GM20431 (cell line): ENCODE results near the gene NCKAP5.

Experiments used
- in situ Hi-C: fragments of 300-500 bp; cut with MseI, MboI; formaldehyde crosslinking; loops from one replicate; pipeline ENCODE4 v1.15.0; 2020; ENCODE audit warnings: low sequenced_read_pairs; ENCODE audit not compliant: unreplicated experiment

NCKAP5 gene

GRCh38 chr2:133012847-133013734 lies 555.2 kb downstream of the NCKAP5 start:
- in situ Hi-C loops, result no loop called here

GRCh38 chr2:133004623-133005022 lies 563.6 kb downstream of the NCKAP5 start:
- in situ Hi-C loops, result no loop called here

DNA sequence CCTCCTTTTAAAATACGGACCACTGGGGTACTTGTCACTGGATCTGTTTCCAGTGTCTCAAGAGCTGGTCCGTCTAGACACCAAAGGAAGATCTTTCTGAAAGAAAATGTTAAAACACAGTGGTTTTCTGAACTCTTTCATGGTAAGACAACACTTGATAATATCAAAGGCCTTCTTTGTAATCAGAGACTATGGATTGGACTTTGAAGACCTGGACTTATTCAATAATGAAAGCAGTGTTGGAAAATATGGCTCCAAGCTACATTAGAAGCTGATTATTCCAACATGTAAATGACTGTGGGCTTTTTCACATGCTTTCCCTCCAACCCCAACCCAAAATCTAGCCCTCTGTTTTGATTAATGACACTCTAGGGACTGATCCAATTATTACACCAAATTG lies 568.8 kb downstream of the NCKAP5 start:
- in situ Hi-C loops, result no loop called here

DNA sequence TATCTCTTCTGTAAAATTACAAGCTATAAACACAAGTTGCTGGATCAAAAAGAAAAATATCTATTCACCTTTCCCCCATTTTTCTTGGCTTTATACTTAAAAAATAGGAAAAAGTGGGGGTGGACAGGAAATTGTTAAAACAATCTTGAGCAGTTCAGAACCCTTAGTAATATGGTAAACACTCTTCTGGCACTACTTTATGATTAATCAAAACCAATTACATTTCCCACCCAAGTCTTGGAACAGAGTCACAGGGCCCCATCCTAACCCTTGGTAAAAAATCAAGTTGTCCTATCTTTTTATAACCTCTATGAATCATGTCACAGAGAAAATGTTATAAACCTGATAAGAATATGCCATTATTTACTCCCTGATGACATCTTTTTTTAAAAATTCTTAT lies 570.0 kb downstream of the NCKAP5 start:
- in situ Hi-C loops, result no loop called here

DNA sequence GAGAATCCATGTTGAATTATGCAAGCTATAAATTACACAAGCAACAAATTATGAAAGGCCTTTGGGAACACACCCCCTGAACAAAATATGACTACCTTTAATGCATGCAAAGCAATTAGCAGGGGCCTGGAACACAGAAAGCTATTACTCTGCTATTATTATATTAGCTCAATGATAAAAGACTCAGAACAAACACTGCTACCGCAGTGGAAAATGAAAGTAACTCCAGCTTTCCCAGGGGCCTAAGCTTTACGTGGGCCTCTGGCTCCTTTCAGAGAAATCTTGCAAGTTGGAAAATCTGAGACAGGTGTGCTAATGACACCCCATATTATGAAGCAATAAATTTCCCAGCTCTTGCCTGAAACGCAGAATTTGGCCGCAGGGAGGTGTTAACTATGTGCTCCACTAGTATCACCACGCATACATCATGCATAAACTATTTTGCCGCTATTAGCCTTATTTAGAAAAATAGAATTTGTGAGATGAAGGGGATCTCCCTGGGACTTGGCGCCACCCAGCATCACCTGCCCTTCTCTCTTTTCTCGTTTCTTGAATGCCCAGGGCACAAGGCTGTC lies 576.7 kb downstream of the NCKAP5 start:
- in situ Hi-C loops, result no loop called here

GRCh38 chr2:132984731-132985130 lies 583.5 kb downstream of the NCKAP5 start:
- in situ Hi-C loops, result no loop called here

DNA sequence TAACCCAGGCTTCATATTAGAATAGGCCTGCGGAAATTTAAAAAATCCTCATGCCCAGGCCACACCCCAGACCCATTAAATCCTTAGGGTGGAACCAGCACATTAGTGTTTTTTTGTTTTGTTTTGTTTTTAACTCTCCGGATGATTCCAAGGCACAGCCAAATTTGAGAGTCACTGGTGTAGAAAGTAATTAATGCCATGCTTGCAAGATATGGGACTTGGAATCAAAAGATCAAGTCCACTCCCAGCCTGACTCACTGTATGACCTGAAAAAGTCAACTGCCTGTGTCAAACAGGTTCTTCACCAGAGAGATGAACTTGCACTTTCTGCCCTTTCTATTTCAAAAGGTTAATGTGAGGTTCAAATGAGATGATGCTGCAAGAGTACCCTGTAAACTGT lies 588.0 kb downstream of the NCKAP5 start:
- in situ Hi-C loops, result no loop called here

DNA sequence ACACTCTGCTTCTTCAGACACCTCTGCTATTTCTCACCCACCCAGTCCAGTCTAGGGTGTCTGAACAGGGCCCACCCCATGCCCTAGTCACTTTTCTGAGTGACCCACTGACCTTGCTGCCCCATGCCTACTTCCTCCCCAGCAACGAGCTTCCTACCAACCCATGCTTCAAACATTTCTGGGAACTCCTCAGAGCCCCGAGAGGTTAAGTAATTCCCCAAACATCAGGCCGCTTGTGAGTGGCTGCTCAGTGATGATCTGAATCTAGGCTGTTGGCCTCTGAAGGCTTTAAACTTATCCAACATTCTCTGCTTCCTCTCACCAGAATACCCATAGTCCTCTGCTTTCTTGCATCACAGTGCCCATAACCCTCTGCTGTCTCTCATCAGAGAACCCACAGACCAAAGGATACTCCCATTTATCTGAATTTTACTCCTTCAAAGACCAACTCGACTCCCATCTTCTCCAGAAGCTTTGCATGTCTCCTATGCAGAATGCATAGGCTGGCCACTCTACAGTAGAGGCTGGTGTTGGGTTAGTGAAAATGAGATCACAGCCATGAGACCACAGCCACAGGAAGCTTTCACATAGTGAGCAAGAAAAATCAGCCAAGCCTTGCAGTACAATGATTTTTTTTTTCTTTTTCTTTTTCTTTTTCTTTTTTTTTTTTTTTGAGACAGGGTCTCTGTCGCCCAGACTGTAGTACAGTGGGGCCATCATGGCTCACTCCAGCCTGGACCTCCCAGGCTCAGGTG lies 588.7 kb downstream of the NCKAP5 start:
- in situ Hi-C loops, result no loop called here

GRCh38 chr2:132978840-132979239 lies 589.4 kb downstream of the NCKAP5 start:
- in situ Hi-C loops, result no loop called here

GRCh38 chr2:132977812-132978529 lies 590.3 kb downstream of the NCKAP5 start:
- in situ Hi-C loops, result no loop called here

DNA sequence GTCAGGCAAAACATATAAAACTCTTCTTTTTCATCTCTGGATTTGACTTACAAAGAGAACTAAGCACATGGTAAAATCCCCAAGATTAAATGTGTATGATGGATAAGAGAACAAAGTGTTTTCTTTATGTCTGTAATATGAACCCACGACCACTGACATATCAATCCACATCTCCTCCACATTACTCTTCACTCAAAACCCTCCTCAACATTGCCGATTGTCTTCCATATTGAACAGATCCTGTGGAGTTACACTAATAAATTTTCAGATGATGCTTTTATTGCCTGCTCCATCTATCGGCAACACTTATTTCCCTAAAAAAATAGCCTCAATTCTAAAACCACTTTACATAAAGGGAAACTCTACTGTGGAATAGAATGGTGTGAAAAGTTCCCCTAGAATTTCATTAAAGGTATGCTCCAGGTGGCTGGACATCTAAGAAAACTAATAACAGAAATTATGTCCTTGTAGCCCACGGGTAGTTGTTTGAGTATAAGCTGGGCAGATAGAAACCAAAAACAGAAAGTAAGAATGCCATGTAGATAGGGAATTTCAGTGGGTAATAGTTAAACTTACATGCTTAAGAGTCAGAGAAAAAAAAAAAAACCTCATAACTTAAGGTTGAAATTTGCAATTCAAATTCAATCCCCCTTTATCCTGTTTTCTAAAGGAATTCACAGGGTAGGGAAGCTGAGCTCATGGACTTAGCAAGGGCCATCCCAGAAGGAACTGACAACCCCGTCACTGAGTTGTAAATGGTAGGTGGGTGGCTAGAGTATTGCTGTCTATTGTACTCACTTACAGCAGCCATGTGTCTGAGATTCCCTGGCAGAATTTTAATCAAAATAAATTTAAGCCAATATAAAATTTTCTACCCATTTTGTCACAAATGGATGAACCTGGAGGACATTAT lies 592.8 kb downstream of the NCKAP5 start:
- in situ Hi-C loops, result no loop called here

DNA sequence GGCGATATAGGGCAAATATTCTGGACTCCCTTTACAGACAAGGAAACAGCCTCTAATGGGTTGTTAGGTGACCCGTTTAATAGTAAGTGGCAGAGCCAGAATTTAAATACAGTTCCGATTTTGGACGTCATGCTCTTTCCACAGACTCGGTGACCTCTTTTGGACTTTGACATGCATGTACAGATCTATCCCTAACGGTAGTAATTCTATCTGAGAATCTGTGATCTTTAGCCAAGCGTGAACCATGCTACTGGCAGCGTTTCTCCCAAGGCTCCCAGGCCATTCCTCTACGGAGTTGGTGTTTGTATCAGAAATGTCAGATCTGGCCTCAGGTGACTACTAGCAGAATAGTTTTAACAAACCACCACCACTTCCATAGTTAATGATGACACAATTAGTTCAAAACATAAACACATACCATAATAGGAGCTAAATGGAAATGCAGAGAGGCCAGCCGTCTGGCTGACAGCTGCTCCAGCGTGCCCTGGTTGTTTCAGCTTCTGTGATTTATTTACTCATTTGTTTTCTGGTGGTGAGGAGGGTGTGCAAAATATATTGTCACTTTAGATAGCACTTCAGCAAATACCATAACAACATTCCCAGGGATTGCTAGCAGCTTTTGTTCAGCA lies 593.7 kb downstream of the NCKAP5 start:
- in situ Hi-C loops, result no loop called here

- in situ Hi-C loops, result no loop called here
Measured at GRCh38 chr2:132971310-132972061, 596.8 kb downstream of the NCKAP5 start.

- in situ Hi-C loops, result no loop called here
Measured at GRCh38 chr2:132969371-132969985, 598.8 kb downstream of the NCKAP5 start.

- in situ Hi-C loops, result no loop called here
Measured at GRCh38 chr2:132965460-132965859, 602.8 kb downstream of the NCKAP5 start.

DNA sequence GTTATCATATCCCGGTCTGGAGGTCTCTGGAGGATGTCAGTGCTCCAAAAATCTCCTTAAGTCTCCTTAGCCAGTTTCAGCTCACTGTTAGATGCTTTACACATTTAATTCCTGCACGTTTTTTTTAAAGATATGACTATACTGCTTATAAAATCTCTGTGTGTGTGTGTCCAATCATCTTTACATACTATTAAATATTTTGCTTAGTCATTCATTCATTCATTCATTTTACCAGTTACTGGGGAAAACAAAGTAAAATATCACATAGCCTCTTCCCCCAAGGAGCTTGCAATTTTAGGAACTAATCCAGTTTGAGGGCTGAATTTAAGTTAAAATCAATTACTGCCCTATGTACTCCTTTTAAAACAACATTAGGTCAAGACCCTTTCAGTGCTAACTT lies 605.1 kb downstream of the NCKAP5 start:
- in situ Hi-C loops, result no loop called here

DNA sequence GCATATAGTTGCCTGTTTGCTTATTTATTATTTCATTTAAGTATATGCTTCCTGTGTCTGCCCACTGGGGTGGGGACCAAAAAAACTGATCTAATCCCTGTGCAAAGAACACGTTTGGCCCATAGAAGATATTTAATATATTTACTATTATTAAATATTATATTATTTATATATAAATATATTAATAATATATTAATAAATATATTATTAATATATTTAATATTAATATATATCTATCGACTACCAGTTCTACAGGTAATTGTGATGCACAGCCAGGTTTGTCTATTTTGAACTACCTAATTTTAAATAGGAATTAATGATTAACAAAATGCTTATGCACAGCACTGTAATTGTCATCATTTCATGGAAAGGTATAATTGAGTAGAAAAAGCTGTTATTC lies 609.4 kb downstream of the NCKAP5 start:
- in situ Hi-C loops, result no loop called here
